GM23338 (cell line): ENCODE results near the gene TNS4.

Experiments
- EZH2 ChIP-seq: fragments of 200-600 bp; sonication (generic); IDR thresholded peaks from one replicate; pipeline ENCODE4 v1.8.0; 2017; ENCODE audit warnings: antibody characterized with exemption, mild to moderate bottlenecking, low read depth; ENCODE audit not compliant: unreplicated experiment
- EZH2phosphoT487 ChIP-seq: fragments of 200-600 bp; sonication (generic); IDR thresholded peaks from one replicate; pipeline ENCODE4 v1.8.1; 2018; ENCODE audit warnings: antibody characterized with exemption; ENCODE audit not compliant: unreplicated experiment
- JUNB ChIP-seq: IDR thresholded peaks from one replicate; pipeline ENCODE4 v1.6.1; 2016; ENCODE audit warnings: antibody characterized with exemption; ENCODE audit not compliant: unreplicated experiment
- POLR2AphosphoS5 ChIP-seq: IDR thresholded peaks from 2 replicates; pipeline ENCODE4 v1.6.1; 2016; ENCODE audit warnings: antibody characterized with exemption, low read depth
- STAT1 ChIP-seq: IDR thresholded peaks from one replicate; pipeline ENCODE4 v1.6.1; 2016; ENCODE audit warnings: antibody characterized with exemption; ENCODE audit not compliant: unreplicated experiment
- TF ChIP-seq, protein P1 (sequence below), 2 experiments: fragments of 200-600 bp in 1 of 2; sonication (generic) in 1 of 2; conservative IDR thresholded peaks; 2 replicates each; pipeline versions ENCODE4 v1.5.1 to v1.6.1; 2016 to 2017; ENCODE audit warnings: antibody characterized with exemption in 2 of 2, low read depth in 2 of 2, mild to moderate bottlenecking in 2 of 2, moderate library complexity in 1 of 2
- TF ChIP-seq, protein P2 (sequence below): IDR thresholded peaks from 2 replicates; pipeline ENCODE4 v1.6.1; 2016; ENCODE audit warnings: antibody characterized with exemption

DNA sequence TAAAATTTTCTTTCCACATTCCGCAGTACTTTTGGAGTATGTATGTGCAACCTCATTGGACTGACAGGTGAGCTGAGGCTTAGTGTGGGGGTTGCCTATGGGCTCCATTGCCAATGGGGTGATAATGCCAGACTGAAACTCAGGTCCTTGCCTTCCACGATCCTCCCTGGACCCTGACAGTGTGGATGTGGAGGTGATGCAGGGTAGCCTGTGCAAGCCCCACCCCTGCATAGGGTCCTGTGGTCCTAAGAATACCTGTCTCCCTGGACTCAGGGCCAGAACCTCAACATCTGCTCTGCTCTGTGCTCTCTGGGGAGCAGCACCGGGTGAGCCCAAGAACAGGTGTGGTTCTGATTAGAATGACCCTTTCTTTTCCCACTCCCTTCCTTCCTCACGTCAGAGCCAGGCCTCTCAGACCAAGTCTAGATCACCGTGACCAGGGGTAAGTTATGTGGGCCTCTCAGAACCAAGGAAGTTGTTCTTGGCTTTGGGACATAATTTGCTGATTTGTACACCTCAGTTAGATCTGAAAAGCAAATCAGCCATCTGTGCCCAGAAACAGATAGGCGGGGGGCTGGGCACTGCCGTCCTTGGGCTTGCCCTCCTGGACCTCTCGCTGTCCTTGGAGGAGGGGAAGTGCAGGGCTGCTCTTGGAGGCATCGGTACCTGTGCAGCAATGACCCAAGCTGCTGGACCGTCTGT lies 8.4 kb upstream of the TNS4 start:
- TF ChIP-seq EZH2 (no peak), STAT1 (no peak), POLR2AphosphoS5 (no peak), EZH2phosphoT487 (no peak), JUNB (no peak)
- TF ChIP-seq, protein P1, sequence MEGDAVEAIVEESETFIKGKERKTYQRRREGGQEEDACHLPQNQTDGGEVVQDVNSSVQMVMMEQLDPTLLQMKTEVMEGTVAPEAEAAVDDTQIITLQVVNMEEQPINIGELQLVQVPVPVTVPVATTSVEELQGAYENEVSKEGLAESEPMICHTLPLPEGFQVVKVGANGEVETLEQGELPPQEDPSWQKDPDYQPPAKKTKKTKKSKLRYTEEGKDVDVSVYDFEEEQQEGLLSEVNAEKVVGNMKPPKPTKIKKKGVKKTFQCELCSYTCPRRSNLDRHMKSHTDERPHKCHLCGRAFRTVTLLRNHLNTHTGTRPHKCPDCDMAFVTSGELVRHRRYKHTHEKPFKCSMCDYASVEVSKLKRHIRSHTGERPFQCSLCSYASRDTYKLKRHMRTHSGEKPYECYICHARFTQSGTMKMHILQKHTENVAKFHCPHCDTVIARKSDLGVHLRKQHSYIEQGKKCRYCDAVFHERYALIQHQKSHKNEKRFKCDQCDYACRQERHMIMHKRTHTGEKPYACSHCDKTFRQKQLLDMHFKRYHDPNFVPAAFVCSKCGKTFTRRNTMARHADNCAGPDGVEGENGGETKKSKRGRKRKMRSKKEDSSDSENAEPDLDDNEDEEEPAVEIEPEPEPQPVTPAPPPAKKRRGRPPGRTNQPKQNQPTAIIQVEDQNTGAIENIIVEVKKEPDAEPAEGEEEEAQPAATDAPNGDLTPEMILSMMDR (conservative IDR thresholded peaks at IDR 0.05; ENCODE audit: low read depth in 2 of 2): no peak
- TF ChIP-seq, protein P2, sequence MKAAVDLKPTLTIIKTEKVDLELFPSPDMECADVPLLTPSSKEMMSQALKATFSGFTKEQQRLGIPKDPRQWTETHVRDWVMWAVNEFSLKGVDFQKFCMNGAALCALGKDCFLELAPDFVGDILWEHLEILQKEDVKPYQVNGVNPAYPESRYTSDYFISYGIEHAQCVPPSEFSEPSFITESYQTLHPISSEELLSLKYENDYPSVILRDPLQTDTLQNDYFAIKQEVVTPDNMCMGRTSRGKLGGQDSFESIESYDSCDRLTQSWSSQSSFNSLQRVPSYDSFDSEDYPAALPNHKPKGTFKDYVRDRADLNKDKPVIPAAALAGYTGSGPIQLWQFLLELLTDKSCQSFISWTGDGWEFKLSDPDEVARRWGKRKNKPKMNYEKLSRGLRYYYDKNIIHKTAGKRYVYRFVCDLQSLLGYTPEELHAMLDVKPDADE: no peak
